Endothelial cell of umbilical vein (primary cell): ENCODE results near the gene PDGFB. TPM values are rescaled to one million over a fixed set of nuclear protein-coding genes. Genes with fewer than 3 reads are reported as not detected.

Experiments
- BruUV-seq: library from RNA; stranded (reverse); fragments of 400-500 nt; replicated peaks from 2 replicates; lab custom pipeline; 2021; lab: Mats Ljungman, UMichigan
- CTCF ChIA-PET: fragments of 300-600, 350-600 bp; sonication (Branson Sonifier 250); formaldehyde crosslinking; loops from one replicate; lab custom pipeline; 2021; ENCODE audit warnings: antibody characterized with exemption, inconsistent platforms; lab: Charles Lee
- POLR2A ChIA-PET: fragments of 300-600, 350-600 bp; sonication (Branson Sonifier 250); formaldehyde crosslinking; loops from one replicate; lab custom pipeline; 2021; ENCODE audit warnings: antibody characterized with exemption, inconsistent platforms; lab: Charles Lee
- DNase-seq: peaks from one replicate; pipeline ENCODE4 v3.0.0-alpha.2; 2011; ENCODE audit warnings: low read depth, low spot score
- FAIRE-seq: peaks from 2 replicates; lab custom pipeline; 2011; peaks lifted over from hg19 to GRCh38; lab: Jason Lieb, UNC
- H2AFZ ChIP-seq: 2 replicates; pipeline ENCODE4 v1.6.0; 2012; ENCODE audit warnings: low read depth, low read length, control low read depth, inconsistent platforms
- H3K27ac ChIP-seq: 2 replicates; pipeline ENCODE4 v1.5.1; 2011; ENCODE audit warnings: low read depth, mild to moderate bottlenecking, control low read depth, low read length, moderate library complexity; ENCODE audit not compliant: insufficient read depth
- H3K27me3 ChIP-seq, 2 experiments: 2 replicates each; pipeline versions ENCODE4 v1.6.0 to v1.6.1; 2011; ENCODE audit warnings: low read length in 2 of 2, mixed read lengths in 1 of 2; ENCODE audit not compliant: control insufficient read depth in 2 of 2, insufficient read depth in 2 of 2
- H3K36me3 ChIP-seq, 2 experiments: 2 replicates in 1 of 2; 3 replicates in 1 of 2; pipeline ENCODE4 v1.5.1; 2011; ENCODE audit warnings: low read length in 2 of 2, mild to moderate bottlenecking in 1 of 2, moderate library complexity in 1 of 2; ENCODE audit not compliant: control insufficient read depth in 2 of 2, insufficient read depth in 2 of 2; ENCODE audit errors: extremely low read depth in 1 of 2
- H3K4me1 ChIP-seq: 3 replicates; pipeline ENCODE4 v1.5.1; 2011; ENCODE audit warnings: mild to moderate bottlenecking, low read length; ENCODE audit not compliant: control insufficient read depth, insufficient read depth; ENCODE audit errors: extremely low read depth
- H3K4me2 ChIP-seq: 2 replicates; pipeline ENCODE4 v1.6.1; 2011; ENCODE audit warnings: low read length, control low read depth, mixed read lengths; ENCODE audit not compliant: insufficient read depth
- H3K4me3 ChIP-seq, 3 experiments: fragments of 200-600 bp in 1 of 3; sonication (generic), shearing (Covaris generic) in 1 of 3; replicated peaks in 1 of 3; 2 replicates each; pipeline ENCODE4 v1.5.1; 2011 to 2016; ENCODE audit warnings: control low read depth in 3 of 3, low read length in 3 of 3, mild to moderate bottlenecking in 2 of 3, inconsistent platforms in 1 of 3, low read depth in 1 of 3, moderate library complexity in 1 of 3; ENCODE audit not compliant: insufficient read depth in 1 of 3
- H3K79me2 ChIP-seq: 2 replicates; pipeline ENCODE4 v1.6.0; 2012; ENCODE audit warnings: low read length, inconsistent platforms; ENCODE audit not compliant: control insufficient read depth, insufficient read depth
- H3K9ac ChIP-seq: replicated peaks from 2 replicates; pipeline ENCODE3; 2011; ENCODE audit warnings: low read length, control low read depth; ENCODE audit not compliant: insufficient read depth; ENCODE audit errors: extremely low read depth
- H3K9me1 ChIP-seq: replicated peaks from 3 replicates; pipeline ENCODE4 v1.6.0; 2011; ENCODE audit warnings: mild to moderate bottlenecking, low read length; ENCODE audit not compliant: control insufficient read depth, insufficient read depth; ENCODE audit errors: extremely low read depth
- H3K9me3 ChIP-seq: replicated peaks from 2 replicates; pipeline ENCODE4 v1.5.1; 2012; ENCODE audit warnings: low read length, inconsistent platforms; ENCODE audit not compliant: control insufficient read depth, insufficient read depth
- H4K20me1 ChIP-seq: replicated peaks from 2 replicates; pipeline ENCODE3; 2011; ENCODE audit warnings: mild to moderate bottlenecking, low read length; ENCODE audit not compliant: control insufficient read depth, insufficient read depth; ENCODE audit errors: extremely low read depth
- CTCF ChIP-seq, 2 donors: IDR thresholded peaks; 1 replicate in 1 of 2; 2 replicates in 1 of 2; pipeline ENCODE4 v1.5.1; 2011; ENCODE audit warnings: low read length in 2 of 2, mild to moderate bottlenecking in 2 of 2, moderate library complexity in 2 of 2, control low read depth in 1 of 2, inconsistent platforms in 1 of 2, low read depth in 1 of 2; ENCODE audit not compliant: insufficient read depth in 1 of 2; ENCODE audit errors: extremely low read depth in 1 of 2
- EZH2 ChIP-seq: IDR thresholded peaks from 2 replicates; pipeline ENCODE4 v1.6.1; 2012; ENCODE audit warnings: borderline replicate concordance, low read depth, mild to moderate bottlenecking, moderate library complexity, low read length, inconsistent platforms; ENCODE audit not compliant: severe bottlenecking
- FOS ChIP-seq: IDR thresholded peaks from 2 replicates; pipeline ENCODE4 v1.6.1; 2011; ENCODE audit warnings: mild to moderate bottlenecking, low read length, moderate library complexity, borderline replicate concordance; ENCODE audit not compliant: insufficient read depth
- GATA2 ChIP-seq: IDR thresholded peaks from 2 replicates; pipeline ENCODE4 v1.7.0; 2011; ENCODE audit warnings: low read depth, mild to moderate bottlenecking, moderate library complexity, mixed read lengths, low read length; ENCODE audit not compliant: insufficient read length, insufficient read depth
- JUN ChIP-seq: IDR thresholded peaks from 2 replicates; pipeline ENCODE4 v1.6.1; 2011; ENCODE audit warnings: borderline replicate concordance, low read depth; ENCODE audit not compliant: insufficient read length, insufficient read depth
- MAX ChIP-seq: IDR thresholded peaks from 2 replicates; pipeline ENCODE4 v1.6.1; 2011; ENCODE audit not compliant: insufficient read depth, insufficient read length
- MYC ChIP-seq: IDR thresholded peaks from one replicate; pipeline ENCODE4 v1.6.1; 2011; ENCODE audit warnings: mild to moderate bottlenecking, low read depth, low read length
- POLR2A ChIP-seq: IDR thresholded peaks from 2 replicates; pipeline ENCODE4 v1.6.1; 2012; ENCODE audit warnings: low read depth, mild to moderate bottlenecking, control low read depth, low read length
- POLR2AphosphoS5 ChIP-seq: IDR thresholded peaks from 2 replicates; pipeline ENCODE4 v1.6.1; 2012; ENCODE audit warnings: low read depth, mild to moderate bottlenecking, control low read depth, low read length, moderate library complexity; ENCODE audit not compliant: insufficient read depth
- dilution Hi-C: fragments of 300-500 bp; cut with MboI; formaldehyde crosslinking; loops from one replicate; pipeline ENCODE4 v1.15.0; 2019; ENCODE audit warnings: low sequenced_read_pairs; ENCODE audit not compliant: extremely low pct_ligation_motif_present
- intact Hi-C: fragments of 100-400 bp; cut with micrococcal nuclease; formaldehyde crosslinking; loops from one replicate; pipeline ENCODE4 v1.10.0; 2022
- polyA plus RNA-seq, 4 experiments: library from polyadenylated mRNA; depleted of rRNA in 3 of 4; stranded (reverse) in 3 of 4; unstranded in 1 of 4; fragments of >200 nt; gene quantifications; 2 replicates each; pipeline versions ENCODE4 v1.2.1 to v1.2.3, GENCODE V29; 2011 to 2012; ENCODE audit warnings: missing spikeins in 1 of 4
- total RNA-seq: library from RNA; stranded (reverse); gene quantifications from 2 replicates; pipeline ENCODE4 v1.2.3, GENCODE V29; 2021

The PDGFB gene
- total and polyA plus RNA-seq, 2 donors (not counting 3 experiments of a cell fraction or from before 2014, with no cell fraction given) = 135 to 240 TPM

GRCh38 chr22:39255449-39256185 lies 10.8 kb upstream of the PDGFB start:
- H3K36me3 ChIP-seq = no peaks in the 10 kb centered on the region
- H3K27me3 ChIP-seq = no peaks in the 10 kb centered on the region
- H3K4me3 ChIP-seq = no peak overlapping the region
- H3K9ac ChIP-seq = peak overlapping the region; percentile 89
- H3K9me3 ChIP-seq = no peaks in the 10 kb centered on the region
- DNase-seq (no peak), FAIRE-seq (peak; percentile 31)
- H3K4me1 ChIP-seq = peaks cover 34% of the 10 kb centered on the region
- peak overlapping the region; percentile 96 for H3K27ac ChIP-seq
- CTCF ChIA-PET = interaction anchor here (1.8 kb wide), 1 partner anchor 55 kb away, joined by 6 read pairs; no protein-coding TSS in a partner anchor
- dilution Hi-C loops (no loop called here), intact Hi-C loops (loop anchor here (10.0 kb wide), 1 partner anchor 269 kb away; the partner anchor contains the start of gene ATF4)
- H3K9me1 ChIP-seq = no peaks in the 10 kb centered on the region
- no peaks in the 10 kb centered on the region for H3K79me2 ChIP-seq
- POLR2A ChIA-PET = no interaction called here
- BruUV-seq = no TSS peak
- no peak overlapping the region for H2AFZ ChIP-seq
- H4K20me1 ChIP-seq = no peaks in the 10 kb centered on the region
- H3K4me2 ChIP-seq = no peak overlapping the region
- TF ChIP-seq JUN (no peak), FOS (no peak), POLR2A (no peak), MAX (no peak), POLR2AphosphoS5 (no peak), GATA2 (no peak), MYC (no peak), CTCF (IDR thresholded peaks at IDR 0.05; ENCODE audit: extremely low read depth in 1 of 2, insufficient read depth in 1 of 2, low read depth in 1 of 2, low read length in 2 of 2) (no peak), EZH2 (no peak)
